Fibroblast of lung (primary cell): ENCODE results near the gene SELP.

ENCODE experiments used
- CTCF ChIP-seq, 2 donors: IDR thresholded peaks in 1 of 2; conservative IDR thresholded peaks in 1 of 2; 1 replicate in 1 of 2; 2 replicates in 1 of 2; pipeline ENCODE4 v1.5.1; 2011 to 2012; ENCODE audit warnings: low read length in 2 of 2, control low read depth in 1 of 2, inconsistent platforms in 1 of 2, low read depth in 1 of 2, mild to moderate bottlenecking in 1 of 2
- EZH2 ChIP-seq: IDR thresholded peaks from 2 replicates; pipeline ENCODE4 v1.5.1; 2012; ENCODE audit warnings: low read length, control low read depth, mild to moderate bottlenecking; ENCODE audit errors: missing control alignments

- TF ChIP-seq CTCF (conservative IDR thresholded peaks at IDR 0.05 in 1 of 2, IDR thresholded peaks at IDR 0.05 in 1 of 2; ENCODE audit: low read depth in 1 of 2, low read length in 2 of 2): no peak
- no peak for TF ChIP-seq EZH2
These were observed 9.4 kb downstream of the SELP start for GRCh38 chr1:169620565-169620964.
